SK-MEL-5 (cell line): Measurements from ENCODE around the gene RNF130. TPM values are rescaled to one million over a fixed set of nuclear protein-coding genes. Genes with fewer than 3 reads are reported as not detected.
A peak's percentile ranks its signal among the peaks of the same experiment; 100 is the strongest.

Source experiments
- DNase-seq: peaks from one replicate; pipeline ENCODE4 v3.0.0-alpha.2; 2016; ENCODE audit warnings: low read depth, low spot score
- in situ Hi-C: cut with HindIII; loops from 2 replicates; pipeline ENCODE4 v1.10.0; 2016; ENCODE audit warnings: low sequenced_read_pairs, high pct_unique_total_duplicates, low pct_unique_long_range_greater_than_20kb
- polyA plus RNA-seq, 2 experiments: library from polyadenylated mRNA; depleted of rRNA; stranded (reverse); fragments of >200 nt; gene quantifications; 2 replicates each; pipeline ENCODE4 v1.2.3, GENCODE V29; 2015
- total RNA-seq: library from RNA; depleted of rRNA; stranded (reverse); fragments of >200 nt; shearing (Covaris generic); gene quantifications from 2 replicates; pipeline ENCODE4 v1.2.3, GENCODE V29; 2014; rRNA removed

RNF130 gene, protein sequence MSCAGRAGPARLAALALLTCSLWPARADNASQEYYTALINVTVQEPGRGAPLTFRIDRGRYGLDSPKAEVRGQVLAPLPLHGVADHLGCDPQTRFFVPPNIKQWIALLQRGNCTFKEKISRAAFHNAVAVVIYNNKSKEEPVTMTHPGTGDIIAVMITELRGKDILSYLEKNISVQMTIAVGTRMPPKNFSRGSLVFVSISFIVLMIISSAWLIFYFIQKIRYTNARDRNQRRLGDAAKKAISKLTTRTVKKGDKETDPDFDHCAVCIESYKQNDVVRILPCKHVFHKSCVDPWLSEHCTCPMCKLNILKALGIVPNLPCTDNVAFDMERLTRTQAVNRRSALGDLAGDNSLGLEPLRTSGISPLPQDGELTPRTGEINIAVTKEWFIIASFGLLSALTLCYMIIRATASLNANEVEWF
- total RNA-seq, result 89.1 and 106 TPM in 2 replicates
- polyA plus RNA-seq (2015; cell fraction: cytosol; rRNA removed), result 85.1 and 94.4 TPM in 2 replicates
- 21.1 and 26.2 TPM in 2 replicates for polyA plus RNA-seq (2015; cell fraction: nucleus; rRNA removed)

DNA sequence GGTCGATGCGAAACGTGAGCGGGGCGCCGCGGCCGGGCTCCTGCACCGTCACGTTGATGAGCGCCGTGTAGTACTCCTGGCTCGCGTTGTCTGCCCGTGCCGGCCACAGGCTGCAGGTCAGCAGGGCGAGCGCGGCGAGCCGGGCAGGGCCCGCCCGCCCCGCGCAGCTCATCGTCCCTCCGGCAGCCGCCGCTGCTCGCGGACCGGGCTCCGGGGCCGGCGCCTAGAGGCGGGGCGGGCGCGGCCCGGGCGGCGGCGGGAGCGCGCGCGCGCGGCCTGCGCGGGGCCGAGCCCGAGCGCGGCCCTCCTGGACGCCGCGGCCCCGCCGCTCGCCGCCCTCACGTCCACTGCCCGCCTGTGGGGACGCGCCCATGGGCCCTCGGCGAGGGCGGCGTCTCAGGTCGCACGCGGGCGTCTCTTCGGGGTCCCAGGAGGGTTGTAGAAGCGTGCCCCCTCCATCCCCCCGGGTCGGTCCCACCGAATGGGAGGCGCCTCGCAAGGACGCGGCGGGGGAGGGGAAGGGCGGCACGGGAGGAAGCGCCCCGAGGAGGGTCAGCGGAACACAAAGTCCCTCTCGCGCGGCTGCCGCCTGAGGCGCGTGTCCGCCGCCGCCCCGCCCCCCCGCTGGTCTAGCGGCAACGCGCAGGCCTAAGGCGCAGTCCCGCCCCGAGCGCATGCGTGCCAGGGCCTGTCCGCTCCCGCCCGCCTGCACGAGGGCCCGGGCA, at the start of gene RNF130:
Gene RNF130 (minus strand): TSS at position 229 of the 725 bp plus-strand sequence. CDS start 57 bp downstream, at position 172.
- DNase-seq, result peak; percentile 86
- in situ Hi-C loops, result no loop called here

DNA sequence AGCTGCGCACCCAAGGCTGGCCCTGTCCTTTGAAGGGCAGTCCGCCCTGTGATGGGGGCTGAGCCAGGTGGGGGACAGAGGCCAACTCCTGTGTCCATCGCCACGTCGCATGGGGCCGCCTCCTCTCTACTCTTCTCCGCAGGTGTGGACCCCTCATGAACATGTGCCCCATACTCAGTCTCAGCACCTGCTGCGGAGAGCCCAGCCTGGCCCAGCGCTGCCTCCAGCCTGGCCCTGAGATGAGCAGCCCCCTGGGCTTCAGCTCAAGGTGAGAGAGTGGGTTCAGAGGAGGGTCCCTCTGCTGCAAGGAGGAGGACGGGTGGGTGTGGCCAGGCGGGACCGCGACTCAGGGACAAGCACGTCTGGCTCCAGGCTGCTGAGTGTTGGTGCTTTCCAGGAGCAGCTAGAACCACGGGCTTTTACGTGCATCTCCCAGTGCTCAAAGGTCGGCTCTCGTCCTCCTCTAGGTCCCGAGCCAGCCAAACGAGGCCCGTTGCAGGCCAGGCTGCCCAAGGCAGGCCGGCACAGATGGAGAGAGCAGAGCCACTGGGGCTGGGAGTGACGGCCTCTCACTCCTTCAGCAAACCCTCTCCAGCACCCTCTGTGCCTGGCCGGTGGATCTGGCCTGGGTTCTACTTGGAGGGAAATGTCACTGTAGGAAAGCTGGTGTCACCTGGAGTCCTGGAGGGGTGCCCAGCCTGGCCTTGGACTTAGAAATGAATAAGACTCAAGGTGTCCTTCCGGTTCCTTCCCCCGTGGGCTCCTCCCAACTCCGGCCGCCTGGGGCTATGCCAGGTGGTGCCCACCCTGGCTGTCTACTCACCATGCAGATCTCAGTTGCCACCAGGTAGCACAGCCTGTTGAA, 48.9 kb upstream of the RNF130 start:
- in situ Hi-C loops, result no loop called here

DNA sequence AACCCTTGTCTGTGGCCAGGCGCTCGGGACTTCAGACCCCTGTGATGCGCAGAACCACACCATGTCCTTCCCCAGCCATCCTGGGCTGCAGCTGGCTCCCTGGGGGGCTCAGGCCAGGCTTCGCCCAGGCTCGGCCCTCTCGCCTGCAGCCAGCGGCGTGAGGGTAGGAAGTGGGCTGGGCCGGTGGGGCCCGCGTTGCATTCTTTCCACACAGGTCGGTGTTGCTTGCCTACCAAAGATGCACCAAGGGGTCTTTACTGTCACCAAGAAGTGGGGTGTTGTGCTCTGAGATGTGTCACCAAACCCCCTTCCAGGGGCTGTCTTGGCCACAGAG, 48.3 kb upstream of the RNF130 start:
- in situ Hi-C loops, result no loop called here
- DNase-seq, result no peak

More for the DNA sequence above, 48.9 kb upstream of the RNF130 start:
- no peak for DNase-seq

DNA sequence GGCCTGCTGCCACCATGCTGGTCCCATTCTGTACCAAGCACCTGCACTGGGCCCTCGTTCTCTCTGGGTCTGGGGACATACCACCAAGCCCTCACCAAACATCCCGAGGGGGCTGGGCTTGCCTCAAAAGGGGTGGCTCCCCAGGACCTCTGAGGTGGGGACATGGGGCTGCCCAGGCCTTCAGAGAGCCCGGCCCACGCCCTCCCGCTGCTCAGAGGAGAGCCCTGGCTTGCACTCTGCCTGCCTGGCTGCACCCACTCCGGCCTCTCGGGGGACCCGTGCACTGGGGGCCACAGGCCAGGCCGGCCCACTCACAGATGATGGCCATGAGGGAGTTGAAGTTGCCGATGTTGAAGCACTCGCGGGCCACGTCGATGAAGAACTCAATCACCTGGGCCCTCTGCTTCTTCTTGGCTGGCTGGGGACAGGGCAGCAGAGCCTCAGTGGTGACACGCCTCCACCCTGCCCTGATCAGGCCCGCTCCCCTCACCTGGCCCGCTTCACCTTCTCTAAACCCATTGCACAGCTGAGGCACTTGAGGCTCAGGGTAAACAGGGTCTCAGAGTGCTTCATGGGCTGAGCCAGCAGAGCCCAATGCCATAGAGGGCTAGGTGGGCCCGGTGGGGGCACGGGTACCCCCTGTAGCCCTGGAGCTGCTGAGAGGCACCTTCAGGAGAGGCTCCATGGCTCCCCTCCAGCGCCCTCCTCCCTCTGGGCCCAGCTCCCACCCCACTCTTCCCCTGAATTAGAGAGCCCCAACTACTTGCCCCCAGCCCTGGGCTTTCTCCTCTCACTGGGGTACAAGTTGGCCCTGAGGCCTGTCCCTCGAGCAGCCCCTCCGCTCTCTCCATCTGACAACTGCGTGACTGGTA, 47.7 kb upstream of the RNF130 start:
- no peak for DNase-seq
- in situ Hi-C loops, result no loop called here

DNA sequence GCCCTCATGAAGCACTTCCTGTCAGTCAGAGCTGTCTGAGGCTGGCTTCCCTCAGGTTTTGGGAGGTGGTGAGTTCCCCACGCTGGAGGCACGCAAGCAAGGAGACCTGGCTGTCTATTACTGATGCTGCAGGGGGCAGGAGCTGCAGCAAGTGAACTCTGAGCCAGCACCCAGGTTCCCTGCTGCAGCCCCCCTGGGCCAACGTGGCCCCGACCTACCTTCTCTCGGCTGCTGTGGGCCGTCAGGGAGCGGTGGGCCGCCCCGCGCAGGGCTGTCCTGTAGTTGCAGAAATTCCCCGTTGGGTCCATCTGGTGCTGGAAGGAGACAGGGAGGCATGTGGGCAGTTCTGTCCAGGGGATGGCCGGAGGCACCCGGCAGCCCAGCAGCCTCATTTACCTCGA, 46.8 kb upstream of the RNF130 start:
- in situ Hi-C loops, result no loop called here

DNA sequence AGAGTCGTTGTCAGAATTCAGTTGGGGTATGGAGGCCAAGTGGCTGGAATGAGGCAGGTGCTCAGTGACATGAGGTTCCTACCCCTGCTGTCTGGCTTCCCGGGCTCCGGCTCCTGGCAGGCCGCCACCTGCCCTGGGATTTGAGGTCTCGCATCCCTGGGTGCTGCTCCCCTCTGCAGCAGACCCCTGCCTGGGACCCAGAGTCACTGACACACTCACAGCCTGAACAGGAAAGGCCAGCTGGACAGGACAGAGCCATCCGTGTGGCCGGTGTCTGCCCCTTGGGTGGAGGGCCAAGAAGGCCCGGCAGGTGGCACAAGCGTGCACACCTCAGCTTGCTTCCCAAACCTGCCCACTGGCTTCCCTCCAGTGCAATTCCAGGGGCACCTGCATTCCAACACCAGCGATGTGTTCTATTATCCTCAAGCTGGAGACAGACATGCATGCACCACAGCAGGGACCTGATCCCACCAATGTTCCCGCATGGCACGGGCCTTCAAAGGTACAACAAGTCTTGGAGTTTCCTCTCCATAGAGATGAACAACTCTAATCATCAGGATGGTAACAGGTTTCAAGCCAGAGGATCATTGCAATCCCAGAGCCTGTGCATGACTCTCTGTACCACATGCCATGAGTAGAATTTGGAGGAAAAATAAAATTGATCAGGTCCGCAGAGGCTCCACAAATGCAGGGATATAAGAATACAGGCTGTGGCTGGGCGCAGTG, 45.6 kb upstream of the RNF130 start:
- DNase-seq, result no peak
- in situ Hi-C loops, result no loop called here

More for the DNA sequence above, 46.8 kb upstream of the RNF130 start:
- no peak for DNase-seq

DNA sequence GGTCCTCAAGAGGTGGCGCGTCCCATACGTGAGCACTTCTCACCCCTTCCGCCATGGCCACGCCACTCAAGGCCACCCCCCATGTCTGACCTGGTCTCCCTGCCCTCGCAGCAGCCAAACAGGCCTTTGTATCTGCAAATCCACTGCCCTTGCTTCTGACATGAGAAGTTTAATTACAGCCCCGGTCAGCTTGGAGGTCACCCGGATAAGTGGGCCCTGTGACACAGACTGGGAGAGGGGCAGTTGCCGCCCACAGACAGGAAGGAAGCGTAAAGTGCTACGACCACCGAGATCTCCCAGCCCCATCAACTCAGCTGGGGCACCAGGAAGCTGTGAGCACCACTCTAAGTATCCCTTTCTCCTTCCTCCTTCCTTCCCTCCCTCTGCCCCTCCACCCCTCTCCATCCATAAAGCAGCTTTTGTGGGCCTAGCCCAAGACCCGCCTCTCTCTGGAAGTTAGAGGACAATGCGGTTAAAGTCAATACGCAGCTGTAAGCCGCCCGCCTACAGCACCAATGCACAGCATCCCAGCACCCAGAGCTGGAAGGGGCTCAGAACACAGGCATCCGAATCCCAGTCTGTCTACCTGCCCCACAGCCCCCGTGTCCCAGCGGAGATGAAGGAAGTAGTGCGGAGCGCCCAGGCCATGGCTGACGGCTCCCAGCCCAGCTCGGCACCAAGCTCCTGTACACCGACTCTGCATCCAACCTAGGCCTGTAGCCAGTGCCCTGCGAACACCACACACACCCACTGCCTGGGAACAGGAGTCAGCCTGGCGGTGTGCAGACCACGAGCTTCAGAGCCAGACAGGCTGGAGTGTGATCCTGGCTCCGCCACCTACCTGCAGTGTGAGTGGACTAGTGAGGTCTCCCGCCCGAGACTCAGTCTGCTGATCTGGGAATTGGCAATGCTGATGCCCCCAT, 44.8 kb upstream of the RNF130 start:
- in situ Hi-C loops, result no loop called here
- no peak for DNase-seq

DNA sequence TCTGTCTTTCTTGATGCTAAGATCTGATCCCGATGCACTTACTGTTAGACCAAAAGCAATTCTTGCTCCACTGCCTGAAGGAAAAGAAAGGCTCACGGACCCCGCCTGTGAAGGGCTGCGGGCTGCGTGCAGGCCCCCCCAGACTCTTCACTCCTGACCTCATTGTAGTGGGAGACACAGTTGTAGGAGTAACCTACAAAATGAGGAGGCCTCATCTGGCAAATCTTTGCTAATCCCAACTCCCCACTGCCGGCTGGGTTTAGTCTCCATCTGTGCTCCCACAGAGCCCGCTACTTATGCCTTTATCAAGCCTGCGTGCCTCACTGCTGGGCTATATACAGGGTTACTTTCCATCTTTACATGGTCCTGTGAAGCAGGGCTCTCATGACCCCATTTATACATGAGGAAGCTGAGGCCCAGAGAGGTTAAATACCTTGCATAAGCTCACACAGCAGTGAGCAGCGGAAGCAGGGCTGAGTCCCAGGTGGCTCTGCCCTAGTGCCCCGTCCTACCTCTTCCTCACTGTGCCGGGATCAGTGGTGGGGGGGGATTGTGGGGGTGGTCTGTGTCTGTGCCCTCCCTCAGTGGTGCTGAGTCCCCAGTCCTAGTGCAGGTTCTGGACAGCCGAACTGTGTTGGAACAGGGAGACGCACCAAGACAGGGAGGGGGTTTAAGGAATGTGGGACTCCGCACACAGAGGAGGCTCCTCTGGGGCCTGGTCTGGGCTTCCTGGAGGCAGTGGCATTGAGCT, 43.9 kb upstream of the RNF130 start:
- in situ Hi-C loops, result no loop called here
- DNase-seq, result no peak

DNA sequence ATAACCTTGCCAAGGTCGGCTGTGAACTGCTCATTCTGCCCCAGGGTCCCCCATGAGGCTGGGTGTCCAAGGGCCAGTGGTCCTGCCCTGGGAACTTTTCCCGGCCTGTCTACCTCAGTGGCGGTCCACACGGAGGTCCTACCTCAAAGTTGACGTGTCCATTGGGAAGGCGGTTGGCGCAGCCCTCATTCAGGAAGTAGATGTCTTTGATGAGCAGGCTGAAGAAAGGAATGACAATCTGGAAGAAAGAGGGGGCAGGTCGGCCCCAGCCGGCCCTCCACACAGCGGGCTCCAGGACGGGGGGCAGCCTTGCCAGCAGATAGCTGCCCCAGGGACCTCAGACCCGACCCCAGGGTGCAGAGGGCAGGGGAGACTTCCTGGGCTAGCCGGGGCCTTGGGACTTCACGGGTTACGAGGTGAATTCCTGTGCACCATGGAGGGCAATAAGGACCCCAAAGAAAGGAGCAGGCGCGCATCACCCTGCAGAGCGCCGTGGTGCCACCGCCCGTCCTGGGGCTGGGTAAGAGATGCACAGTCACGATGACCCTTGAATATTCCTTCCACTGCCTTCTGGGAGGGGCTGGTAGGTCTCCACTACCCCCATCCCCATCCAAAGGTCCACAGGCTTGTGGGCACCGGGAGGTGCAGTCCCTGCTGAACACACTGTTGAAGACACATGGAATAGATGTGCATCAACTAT, 42.9 kb upstream of the RNF130 start:
- no peak for DNase-seq
- in situ Hi-C loops, result no loop called here

DNA sequence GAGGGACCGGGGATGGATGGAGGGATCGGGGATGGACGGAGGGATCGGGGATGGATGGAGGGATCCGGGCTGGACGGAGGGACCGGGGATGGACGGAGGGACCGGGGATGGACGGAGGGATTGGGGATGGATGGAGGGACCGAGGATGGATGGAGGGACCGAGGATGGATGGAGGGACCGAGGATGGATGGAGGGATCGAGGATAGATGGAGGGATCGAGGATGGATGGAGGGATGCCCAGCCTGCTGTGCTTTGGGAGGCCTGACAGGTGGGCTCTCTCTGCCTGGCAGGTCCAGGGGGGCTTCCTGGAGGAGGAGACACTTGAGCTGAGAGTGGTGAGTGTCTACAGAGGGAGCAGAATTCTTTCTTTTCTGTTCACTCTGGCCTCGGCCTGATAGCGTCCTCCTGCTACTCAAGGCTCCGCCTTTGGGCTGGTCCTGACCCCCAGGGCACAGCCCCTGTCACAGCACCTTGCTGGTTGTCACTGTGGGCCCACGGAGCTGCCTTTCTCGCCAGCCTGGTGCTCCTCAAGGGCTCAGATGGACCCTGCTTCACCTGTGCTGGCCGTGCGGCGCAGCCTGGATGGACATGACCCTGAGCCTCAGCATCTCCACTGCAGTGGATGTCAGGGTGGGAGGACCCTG, 42.2 kb upstream of the RNF130 start:
- DNase-seq, result no peak
- in situ Hi-C loops, result no loop called here

DNA sequence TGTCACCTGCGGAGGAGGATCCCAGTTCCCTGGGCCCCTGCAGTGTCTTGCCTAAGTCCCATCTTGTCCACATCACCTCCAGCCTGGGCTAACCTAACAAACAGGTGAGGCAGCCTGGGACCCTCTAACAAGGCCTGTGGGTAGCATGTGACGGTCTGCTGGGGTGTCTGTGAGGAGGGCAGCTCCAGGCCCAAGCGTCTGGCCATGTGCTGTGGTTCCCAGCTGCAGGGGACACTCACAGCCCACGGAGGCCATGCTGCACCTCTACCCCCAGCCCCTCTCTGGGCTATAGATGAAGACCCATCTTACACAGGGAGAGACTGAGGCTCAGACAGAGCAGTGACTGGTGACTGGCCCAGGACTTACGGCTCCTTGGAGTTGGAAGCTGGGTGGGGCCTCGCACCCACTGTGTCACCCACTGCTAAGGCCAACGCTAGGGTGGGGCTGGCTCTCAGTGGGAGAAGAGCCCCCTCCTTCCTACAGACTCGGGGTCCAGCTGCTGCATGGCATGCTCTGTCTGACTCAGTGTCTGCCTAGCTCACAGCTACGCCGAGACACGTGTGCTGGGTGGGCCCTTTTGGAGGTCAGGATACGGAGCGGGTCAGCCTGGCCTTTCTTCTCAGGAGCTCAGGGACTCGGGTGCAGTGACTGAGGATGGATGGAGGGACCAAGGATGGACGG, 40.8 kb upstream of the RNF130 start:
- in situ Hi-C loops, result no loop called here
- DNase-seq, result no peak

DNA sequence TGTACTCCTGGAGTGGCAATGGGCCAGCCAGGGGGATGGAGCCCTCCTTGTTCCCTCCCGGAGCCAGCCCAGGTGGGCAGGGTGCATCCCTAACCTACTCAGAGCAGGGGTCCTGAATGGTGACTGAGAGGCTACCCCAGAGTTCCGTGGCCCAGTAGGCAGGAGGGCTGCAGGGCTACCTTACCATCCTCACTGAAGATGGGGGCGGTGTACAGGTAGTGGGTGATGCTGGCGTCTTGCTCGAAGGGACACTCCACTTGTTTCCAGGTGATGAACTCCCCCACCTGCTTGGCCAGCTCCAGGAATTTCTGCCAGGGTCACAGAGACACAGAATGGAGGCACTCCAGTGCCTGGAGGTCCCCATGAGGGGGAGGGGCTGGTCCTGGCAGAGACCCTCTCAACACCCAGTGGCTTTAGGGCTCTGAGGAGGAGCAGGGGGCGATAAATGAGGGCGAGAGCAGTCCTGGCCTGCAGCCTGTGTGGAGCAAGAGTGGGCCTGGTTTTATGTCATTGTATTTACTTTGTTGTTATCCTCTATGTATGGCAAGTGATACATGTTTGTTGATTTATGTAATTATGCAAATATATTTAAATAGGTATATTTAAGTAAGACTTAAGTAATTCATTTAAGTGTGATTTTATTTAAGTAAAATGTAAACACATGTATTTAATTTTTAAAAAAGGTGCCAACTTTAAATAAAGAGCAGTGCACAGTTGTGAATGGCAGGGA, 39.9 kb upstream of the RNF130 start:
- no peak for DNase-seq
- in situ Hi-C loops, result no loop called here

DNA sequence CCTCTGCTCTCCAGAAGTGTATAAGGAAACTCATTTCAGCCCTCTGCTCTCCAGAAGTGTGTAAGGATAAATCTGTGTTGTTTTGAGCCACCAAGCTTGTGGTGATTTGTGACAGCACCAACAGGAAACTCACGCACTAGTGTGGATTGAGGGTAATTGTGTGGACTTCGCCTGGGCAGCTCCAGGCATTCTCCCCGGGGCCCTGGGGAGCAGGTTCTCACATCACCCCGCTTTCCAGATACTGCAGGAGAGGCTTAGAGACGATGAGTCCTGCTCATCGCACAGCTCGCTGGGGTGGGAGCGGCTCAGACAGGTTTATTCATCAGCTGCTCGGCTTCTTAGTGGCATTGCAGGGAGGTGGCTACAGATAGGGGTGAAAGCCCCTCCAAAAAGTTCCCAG, 38.4 kb upstream of the RNF130 start:
- in situ Hi-C loops, result no loop called here
- DNase-seq, result no peak
